SH-SY5Y (cell line): ENCODE measurements around the gene PTGIS.

ENCODE experiments used
- GATA2 ChIP-seq: IDR thresholded peaks from 2 replicates; pipeline ENCODE4 v1.6.1; 2011; ENCODE audit warnings: mild to moderate bottlenecking, low read depth, low read length
- GATA3 ChIP-seq: IDR thresholded peaks from 2 replicates; pipeline ENCODE4 v1.6.1; 2011; ENCODE audit warnings: low read depth, mild to moderate bottlenecking, low read length, moderate library complexity

The PTGIS gene

DNA sequence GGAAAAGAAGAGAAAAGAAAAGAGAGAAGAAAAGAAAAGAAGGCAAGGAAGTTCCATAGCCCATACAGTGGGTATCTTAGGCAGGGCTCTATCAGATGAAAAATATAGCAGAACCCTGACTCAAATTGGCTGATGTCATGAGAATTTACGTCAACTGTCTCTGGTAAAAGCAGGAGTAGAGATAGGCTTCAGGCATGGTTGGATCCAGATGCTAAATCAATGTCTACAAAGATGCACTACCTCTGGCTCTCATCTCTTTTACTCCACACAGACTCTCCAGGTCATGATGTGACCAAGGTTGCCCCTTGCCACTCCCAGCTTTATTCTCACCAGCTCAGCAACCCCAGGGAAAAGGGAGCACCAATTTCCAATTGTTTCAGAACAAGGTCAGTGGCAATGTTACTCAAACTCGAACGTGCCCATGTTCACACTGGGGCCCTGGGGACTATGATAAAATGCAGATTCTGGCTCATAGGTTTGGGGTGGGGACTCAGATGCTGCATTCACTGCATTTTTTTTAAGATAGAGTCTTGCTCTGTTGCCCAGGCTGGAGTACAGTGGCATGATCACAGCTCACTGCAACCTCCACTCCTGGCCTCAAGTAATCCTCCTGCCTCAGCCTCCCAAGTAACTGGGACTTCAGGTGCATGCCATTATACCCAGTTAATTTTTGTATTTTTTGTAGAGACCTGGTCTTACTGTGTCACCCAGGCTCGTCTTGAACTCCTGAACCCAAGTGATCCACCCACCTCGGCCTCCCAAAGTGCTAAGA, 33.4 kb upstream of the PTGIS start:
- no peak for TF ChIP-seq GATA3
- TF ChIP-seq GATA2: no peak

DNA sequence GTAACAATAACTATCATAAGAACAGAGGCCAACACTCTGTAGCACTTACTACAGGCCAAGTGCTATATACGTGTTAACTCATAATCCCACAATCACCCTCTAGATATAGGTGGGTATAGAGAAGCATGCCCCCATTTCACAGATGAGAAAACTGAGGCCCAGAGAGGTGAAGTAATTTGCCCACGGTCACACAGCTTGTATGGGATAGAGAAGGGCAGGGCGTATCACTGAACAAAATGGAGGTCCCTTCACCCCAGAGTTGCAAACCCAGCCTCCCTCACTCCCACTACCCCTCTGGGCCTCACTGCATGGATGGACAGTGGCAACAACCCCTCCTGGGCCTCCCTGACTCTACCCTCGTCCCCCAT, 31.8 kb upstream of the PTGIS start:
- TF ChIP-seq GATA3: no peak
- TF ChIP-seq GATA2: no peak

DNA sequence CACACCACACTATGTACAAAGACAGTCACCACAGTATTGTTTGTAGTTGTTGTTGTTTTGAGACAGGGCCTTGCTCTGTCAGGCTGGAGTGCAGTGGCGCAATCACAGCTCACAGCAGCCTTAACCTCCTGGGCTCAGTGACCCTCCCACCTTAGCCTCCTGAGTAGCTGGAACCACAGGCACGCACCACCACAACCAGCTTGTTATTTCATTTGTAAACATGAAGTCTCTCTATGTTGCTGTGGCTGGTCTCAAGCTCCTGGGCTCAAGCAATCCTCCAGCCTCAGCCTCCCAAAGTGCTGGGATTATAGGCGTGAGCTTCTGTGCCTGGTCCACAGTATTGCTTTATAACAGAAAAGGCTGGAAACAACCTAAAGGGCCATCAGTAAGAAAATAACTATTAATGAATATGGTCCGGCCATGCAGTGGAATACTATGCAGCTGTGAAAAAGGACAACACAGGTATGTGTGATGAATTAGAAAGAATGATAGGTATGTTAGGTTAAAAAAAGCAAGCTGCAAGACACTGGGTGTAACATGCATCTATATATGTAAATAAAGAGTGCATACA, 30.0 kb upstream of the PTGIS start:
- TF ChIP-seq GATA3: no peak
- no peak for TF ChIP-seq GATA2

DNA sequence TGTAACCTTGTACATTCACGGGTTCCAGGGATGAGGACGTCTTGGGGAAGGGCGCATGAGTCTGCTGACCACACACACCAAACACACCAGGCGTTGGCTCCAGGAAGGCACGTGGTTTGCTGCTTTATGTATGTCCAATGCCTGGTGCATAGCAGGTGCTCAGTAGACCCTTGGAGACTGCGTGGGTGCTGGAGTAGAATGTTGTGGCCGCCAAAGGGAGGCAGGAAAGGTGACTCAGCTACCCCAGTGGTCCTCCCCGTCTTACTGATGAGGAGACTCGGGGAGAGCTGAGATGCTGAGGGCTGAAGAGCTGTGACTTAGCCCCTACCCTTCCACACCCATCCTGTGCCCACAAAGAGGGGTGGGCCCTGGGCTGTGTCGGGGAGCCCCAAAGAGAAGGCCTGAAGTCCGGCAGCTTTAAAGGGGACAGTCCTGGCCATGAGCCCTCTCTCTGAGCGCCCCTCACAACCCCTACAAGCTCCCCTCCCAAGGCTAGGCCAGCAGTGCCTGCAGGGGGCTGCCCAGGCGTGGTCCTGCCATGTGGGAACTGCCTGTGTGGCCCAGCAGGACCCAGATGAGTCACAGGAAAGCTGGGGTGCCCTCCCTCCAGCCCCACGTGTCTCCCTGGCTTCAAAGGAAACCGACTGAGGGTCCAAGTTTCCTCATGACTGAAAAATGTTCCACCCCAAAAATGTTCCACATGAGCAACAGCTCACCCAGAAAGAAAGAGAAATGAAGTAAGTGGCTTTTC, 28.0 kb upstream of the PTGIS start:
- no peak for TF ChIP-seq GATA2
- no peak for TF ChIP-seq GATA3

DNA sequence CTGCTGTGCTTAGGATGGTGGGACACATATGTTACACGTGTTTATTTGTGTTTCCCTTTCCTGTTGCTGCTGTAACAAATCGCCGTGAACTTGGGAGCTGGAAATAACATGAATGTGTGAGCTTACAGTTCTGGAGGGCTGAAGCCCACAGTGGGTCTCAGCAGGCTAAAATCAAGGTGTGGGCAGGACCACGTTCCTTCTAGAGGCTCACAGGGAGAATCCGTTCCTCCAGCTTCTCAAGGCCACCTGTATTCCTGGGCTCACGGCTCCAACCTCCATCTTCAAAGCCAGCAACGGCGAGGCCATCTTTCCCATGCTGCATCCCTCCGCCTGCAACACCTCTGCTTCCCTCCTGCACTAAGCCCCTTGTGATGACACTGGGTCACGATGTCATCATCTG, 27.4 kb upstream of the PTGIS start:
- TF ChIP-seq GATA2 (no peak), GATA3 (no peak)

DNA sequence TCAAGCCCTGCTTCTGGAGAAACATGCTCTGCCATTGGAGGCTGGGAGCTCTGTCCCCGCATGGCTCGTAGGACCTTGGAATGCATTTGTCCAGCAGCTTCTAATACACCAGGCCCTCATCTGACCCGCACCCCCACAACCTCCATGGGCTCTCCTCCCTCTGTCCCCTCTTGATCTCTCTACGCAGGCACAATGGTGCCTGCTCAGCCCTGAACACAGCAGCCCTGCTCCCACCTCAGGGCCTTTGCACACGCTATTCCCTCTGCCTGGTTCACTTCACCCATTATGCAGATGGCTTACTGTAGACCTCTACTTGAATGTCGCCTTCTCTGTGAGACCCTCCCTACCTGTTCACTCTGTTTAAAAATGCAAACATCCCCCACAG, 27.0 kb upstream of the PTGIS start:
- TF ChIP-seq GATA2: no peak
- no peak for TF ChIP-seq GATA3

DNA sequence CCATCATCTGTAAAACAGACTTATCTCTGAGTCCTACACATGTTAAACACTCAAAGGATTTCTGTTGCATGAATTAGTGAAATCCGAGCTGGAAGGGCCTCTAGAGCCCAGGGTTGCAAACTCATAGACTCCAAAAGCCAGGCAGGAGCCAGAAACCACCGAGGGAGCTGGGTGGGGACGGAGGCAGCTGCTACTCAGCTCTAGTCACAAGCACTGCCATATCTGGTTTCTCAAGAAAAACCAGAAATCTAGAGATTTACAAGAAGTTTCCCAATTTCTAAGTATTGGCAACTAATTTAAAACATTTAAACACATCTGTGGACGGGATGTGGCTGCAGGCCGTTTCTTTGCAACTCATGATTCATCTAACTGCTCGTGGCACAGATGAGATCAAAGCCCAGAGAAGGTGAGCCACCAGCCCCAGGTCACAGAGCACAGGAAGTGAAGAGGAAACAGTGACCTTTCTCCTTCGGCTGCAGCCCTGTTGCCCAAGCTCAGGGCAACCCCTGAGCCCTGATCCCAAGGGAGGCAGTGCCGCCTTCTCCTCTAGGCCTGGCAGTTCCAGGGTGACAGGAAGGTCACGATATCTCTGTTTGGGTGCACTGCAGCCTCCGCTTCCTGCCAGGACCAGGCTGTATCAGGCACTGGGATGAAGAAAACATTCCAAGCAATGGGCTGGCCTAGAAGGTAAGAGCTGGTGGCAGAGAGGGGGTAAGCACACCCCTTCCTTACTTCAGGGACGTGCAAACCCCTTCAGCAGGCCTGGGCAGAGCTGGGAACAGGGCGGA, 26.4 kb upstream of the PTGIS start:
- TF ChIP-seq GATA2 (no peak), GATA3 (no peak)

DNA sequence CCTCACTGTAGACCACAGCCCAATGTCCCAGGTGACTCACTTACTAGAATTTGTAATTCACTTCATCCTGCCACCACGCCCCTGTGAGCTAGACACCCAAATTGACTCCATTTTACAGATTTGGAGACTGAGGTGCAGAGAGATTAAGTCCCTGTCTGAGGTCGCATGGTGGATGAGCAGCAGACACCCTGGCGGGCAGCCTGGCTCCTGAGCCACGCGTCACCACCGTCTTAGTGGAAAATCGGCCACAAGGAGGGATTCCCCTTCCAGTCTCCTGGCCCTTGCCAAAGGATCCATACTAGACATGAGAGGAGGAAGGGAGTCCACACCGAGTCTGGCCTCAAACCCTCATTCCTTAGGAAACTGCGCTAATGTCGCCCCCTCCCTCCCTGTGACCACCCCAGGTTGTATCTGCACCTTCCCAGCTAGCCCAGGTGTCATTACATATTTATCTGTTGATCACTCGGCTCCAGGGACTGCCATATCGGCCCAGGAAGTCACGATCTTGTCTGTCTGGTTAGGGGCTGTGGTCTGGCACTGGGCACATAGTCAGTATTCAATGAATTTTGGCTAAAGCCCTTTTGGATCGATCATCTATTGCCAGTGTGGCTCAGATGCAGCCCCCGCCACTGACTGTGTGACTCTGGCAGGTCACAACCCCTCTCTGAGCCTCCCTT, 25.7 kb upstream of the PTGIS start:
- TF ChIP-seq GATA2: no peak
- no peak for TF ChIP-seq GATA3

DNA sequence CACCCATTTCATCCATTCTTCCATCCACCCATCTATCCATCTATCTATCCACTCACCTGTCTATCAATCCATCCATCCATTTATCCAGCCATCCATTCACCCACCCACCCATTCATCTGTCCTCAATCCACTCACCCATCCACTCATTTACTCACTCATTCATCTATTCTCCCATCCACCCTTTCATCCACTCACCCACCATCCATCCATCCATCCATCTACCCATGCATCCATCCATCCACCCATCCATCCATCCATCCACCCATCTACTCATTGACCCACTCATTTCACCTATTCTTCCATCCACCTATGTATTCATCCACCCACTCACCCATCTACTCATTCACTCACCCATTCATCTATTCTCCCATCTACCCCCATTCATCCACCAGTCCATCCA, 24.2 kb upstream of the PTGIS start:
- no peak for TF ChIP-seq GATA3
- no peak for TF ChIP-seq GATA2

DNA sequence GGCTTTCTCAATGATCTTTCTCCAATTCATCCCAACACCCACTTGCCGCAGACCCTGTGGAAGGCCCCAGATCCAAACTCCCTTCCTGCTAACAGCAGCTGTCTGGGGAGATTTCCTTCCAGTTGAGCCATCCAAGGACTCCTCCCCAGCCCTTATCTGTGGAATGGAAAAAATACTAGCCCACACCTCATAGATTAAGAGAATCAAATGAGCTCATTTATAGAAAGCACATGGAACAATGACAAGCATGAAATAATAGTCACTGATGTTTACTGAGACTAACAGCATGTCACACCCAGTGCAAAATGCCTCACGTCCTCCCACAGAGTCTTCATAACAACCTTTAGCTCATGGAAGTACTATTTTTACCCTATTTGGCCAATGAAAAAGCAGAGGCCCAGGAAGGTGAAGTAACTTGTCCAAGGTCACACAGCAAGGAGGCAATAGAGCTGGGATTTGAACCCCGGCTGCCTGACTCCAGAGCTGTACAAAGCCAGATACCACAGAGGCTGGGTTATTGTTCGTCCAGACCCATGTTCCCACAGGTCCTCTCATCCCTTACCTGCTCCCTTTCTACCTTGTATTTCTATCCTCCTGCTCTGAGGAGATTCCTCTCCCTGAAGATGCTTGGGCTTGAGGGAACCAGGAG, 23.4 kb upstream of the PTGIS start:
- TF ChIP-seq GATA3 (no peak), GATA2 (no peak)

DNA sequence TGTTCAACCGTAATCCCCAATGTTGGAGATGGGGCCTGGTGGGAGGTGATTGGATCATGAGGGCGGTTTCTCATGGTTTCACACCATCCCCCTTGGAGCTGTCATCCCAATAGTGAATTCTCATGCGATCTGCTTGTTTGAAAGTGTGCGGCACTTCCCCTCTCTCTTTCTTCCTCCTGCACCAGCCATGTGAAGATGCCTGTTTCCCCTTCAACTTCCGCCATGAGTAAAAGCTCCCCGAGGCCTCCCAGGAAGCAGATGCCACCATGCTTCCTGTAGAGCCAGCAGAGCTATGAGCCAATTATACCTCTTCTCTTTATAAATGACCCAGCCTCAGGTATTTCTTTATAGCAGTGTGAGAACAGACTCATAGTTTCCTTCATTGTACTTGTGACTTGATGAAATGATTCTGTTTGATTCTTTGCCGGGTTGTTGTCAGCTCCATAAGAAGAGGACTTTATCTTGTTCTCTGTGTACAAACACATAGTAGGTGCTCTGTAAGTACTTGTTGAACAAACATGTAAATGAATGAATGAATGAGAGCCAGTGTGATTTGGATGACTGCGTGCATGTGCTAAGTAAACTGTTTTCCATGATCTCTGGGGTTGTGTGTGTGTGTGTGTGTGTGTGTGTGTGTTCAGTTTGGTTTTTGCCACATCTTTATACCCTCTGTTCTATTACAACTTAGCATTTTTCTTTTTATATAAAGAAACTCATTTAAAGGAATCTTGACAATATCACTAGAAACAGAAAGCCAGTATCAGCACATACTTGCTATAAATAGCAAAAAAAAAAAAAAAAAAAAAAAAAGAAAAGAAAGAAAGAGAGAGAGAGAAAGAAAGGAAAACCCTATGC, 22.5 kb upstream of the PTGIS start:
- TF ChIP-seq GATA2 (no peak), GATA3 (no peak)

DNA sequence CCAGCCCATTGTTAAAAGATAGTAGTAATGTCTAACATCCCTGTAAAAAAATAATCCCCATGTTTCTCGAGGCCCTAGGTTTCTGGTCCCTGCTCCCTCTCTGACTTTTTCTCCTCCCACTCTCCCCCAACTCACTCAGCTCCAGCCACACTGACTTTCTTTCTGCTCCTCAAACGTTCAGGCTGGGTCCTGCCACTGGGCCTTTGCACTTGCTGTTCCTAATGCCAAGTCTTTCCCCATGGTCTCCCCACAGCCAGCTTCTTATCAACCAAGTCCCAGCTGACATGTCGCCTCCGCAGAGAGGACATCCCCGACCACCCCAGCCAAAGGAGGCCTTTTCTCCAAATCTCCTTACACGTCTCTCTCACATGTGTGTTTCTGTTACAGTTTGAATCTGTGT, 21.8 kb upstream of the PTGIS start:
- no peak for TF ChIP-seq GATA2
- no peak for TF ChIP-seq GATA3
